Measurements from ENCODE around the gene GFRA1. TPM values are rescaled to one million over a fixed set of nuclear protein-coding genes. Genes with fewer than 3 reads are reported as not detected.
A peak's percentile ranks its signal among the peaks of the same experiment; 100 is the strongest.

GFRA1 gene
- total RNA-seq, 1 experiment from 2014 or later = 0.72 TPM

DNA sequence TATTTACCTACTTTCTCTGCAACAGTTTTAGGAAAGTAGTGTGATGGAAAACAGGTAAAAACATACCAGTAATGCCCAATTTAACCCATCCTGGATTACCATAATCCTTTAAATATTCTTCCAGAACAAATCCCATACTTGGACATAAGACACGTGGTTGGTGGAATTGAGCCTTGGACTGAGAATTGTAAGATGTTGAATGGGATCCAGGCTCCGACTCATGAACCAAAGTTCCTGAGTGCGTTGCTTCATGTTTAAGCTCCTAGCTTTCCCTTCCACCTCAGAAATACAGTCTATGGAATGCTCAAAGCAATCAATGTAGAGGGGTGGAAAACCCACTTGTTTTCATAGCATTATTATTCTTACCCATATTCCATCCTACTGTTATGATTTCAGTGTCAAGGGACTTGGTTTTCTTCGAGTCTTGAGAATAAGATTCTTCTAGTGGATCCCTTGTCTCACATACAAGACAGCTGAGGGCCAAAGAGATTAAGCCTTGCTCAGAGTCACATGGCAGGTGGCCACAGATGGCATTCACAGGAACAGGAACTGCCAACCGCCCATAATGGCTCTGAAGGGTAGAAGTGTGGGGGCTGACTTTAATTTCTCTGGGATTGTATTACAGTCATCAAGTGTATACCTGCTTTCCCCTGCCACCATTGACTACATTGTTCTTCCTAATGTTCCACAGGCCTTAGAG, 171.2 kb downstream of the GFRA1 start:
- no peak for DNase-seq (ENCODE audit: low read depth)

DNA sequence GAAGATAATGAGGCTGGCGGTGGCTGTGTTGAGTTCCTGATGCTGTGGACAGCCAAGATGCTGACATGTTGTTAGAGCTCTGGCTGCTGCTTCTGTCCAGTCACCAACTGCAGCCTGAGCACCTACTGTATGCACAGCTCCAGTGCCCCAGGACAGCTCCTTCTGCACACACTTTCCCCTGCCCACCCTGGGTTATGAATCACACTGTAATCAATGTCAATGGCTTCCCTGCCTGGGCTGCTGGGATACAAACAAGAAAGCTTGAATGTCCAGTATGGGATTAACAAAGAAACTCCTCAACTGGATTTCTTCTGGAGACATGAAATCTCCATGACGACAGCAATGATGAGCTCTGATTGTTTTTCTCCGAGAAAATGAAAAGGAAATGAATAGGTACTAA, 172.0 kb downstream of the GFRA1 start:
- DNase-seq (ENCODE audit: low read depth) = no peak

DNA sequence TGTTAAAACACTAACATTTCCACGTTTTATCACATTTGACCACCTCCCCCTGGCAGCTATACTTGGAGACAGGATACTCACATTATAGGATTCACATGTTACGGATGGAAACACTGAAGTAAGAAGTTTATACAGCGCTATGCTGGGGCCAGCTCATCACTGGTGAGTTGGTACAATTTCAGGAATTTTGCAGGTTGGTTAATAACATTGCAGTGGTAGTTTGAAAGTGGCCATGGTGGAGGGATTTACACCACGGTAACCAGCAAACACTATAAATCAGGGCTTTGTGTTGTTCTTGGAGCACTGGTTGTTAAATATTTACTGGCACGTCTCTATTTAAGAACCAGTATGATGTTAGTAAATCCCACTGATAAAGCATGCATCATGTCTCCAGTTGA, 174.0 kb downstream of the GFRA1 start:
- no peak for DNase-seq (ENCODE audit: low read depth)

DNA sequence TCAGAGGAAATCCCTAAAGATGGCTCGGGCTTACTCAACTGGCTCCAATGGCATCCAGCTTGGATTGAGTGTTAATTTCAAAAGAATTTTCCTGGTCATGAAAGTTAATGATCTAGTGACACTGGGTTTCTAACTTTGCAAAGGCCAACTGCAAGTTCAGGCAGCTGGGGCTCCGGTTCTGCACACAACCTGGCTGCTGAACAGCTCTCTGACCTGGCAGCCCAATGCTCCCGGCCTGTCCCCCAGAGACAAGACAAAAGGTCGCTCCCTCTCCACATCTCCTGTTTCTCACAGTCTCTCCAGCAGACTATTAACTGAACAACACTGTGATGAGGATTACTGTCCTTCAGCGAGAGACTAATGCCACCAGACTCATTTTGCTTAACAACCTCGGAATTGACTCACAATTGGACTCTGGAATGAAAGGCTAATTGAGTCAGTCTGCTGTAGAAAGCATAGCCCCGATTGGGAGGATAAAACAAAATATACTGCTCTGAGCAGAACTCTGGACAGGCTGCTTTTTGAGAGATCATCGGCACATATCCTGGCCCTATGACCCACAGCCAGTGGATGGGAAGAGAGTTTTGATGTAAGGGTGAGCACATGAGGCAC, 174.5 kb downstream of the GFRA1 start:
- no peak for DNase-seq (ENCODE audit: low read depth)

DNA sequence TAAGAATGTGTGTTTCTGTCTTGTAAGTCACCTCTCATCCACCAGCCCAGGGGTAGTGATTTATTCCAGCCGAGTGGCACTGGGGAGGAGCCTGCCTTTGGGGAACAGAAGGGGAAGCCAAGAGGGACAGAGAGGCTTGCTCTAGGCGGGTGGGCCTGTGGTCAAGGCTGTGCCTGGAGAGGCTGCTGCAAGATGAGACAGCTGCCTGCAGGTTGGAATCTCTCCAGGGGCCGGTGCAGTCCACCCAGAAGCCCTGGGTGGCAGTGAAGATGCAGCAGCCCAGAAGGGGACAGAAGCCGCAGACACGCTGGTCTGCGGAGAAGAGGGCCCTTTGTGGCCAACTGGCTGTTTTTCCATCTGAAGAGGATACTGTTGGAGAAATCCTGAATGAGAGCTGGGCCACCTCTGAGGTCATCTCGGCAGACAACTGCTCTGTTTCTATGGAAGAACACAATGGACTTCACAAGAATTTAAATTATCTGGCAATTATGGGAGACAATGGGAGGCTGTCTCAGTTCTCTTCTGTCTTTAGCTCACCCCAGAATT, 175.7 kb downstream of the GFRA1 start:
- no peak for DNase-seq (ENCODE audit: low read depth)

DNA sequence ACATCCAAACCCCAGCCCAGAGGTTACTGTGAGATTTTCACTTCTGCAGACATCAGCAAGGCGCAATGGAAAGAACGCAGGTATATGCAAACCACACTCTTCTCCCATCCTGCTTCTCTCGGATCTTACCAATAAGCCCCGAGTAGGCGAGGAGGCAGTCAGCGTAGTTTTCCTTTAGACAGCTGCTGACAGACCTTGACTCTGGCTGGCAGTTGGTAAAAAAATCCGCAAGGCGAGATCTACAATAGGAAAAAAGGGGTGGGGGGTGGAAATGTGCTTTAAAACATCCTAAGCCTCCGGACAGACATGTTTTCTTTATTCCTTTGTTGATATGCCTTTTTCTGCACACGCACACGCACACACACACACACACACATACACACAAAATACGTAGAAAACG, 176.5 kb downstream of the GFRA1 start:
- DNase-seq (ENCODE audit: low read depth) = no peak

DNA sequence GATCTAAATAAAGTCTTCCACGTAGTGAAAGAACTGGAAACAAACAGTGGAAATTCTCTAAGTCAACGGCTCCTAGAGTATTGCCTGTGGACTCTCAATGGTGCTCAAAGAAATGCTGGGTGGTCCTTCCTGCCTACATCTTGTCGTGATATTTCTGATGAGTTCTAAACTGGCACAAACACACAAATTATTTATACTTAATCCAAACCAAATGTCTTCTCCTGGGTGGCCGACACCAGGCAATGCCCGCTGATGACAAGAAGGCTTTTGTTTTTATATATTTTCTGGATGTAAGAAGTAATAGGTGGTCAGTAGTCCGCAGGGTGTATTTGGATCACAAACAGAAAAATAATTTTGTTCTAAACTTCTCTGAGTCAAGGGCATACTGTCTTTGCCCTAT, 178.7 kb downstream of the GFRA1 start:
- DNase-seq (ENCODE audit: low read depth) = no peak

DNA sequence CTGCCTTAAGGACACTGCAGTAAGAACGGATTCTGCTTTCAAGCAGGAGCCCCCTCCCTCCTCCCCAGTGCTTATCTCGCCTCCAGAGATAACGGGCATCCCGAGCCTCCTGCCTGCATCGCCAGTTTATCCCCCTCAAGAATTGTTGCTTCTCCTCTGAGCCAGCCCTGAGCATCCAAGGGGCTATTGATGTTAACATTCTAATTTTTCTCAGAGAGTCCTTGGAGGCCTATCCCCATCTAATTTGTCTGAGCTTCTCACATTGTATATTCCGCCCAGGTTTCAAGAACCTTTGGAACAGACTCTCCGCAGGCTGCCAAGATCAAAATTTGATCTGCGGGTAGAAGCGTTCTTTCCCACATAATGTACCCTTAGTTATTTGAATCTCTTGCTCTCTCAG, 180.0 kb downstream of the GFRA1 start:
- DNase-seq (ENCODE audit: low read depth) = no peak

DNA sequence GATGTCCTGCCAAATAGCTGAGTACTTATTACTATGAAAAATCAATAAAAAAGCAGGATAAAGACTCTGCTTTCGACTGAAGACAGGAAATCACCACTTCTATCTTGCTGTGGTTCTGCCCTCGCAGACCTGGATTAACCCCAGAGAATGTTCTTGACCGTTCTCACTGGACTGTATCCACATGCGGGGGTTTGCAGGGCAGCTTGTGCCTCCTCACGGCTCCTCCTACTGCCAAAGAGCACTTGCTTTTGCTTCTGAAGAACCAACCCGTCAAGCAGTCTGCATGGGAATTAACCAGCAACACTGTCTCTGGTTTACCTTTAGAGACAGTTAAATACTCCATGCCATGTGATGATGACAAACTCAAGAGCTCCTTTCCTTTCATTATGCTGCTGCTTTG, 184.0 kb downstream of the GFRA1 start:
- DNase-seq (ENCODE audit: low read depth) = no peak

DNA sequence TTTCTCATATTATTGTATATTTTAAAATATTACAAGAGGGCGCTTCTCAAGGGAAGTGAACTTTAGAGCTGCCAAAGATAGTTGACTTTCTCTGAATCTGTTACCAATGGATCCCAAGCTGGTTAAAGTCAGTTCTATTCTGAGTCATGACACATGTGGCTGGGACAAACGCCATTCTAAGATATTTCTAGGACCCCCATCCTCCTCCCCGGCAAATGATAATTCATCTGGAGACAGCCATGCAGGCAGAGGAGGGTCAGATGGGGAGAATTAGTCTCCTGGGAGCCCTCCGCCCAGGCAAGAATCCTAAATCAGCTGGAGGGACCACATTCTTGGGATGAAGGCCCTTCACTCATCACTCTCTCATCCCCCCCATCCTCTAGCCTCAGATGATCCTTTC, 187.7 kb downstream of the GFRA1 start:
- DNase-seq (ENCODE audit: low read depth) = no peak

DNA sequence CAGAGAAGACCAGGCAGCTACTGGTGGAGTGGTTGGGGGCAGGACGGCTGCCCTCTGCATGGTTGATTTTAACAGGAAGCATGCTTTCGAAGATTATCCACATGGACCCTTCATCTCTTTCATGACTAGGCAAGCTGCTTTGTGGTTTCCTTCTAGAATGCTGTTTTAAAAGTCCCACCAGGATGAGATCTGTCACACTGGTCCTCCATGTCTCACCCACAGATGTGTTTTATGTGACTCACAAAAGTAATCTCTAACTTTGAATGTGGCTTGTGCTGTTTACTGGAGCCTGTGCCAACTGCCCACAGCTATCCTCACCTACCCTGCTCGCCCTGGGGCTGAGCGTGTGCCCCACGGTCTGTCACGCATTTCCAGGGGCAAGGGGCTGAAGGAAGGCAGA, 188.8 kb downstream of the GFRA1 start:
- DNase-seq (ENCODE audit: low read depth) = no peak

DNA sequence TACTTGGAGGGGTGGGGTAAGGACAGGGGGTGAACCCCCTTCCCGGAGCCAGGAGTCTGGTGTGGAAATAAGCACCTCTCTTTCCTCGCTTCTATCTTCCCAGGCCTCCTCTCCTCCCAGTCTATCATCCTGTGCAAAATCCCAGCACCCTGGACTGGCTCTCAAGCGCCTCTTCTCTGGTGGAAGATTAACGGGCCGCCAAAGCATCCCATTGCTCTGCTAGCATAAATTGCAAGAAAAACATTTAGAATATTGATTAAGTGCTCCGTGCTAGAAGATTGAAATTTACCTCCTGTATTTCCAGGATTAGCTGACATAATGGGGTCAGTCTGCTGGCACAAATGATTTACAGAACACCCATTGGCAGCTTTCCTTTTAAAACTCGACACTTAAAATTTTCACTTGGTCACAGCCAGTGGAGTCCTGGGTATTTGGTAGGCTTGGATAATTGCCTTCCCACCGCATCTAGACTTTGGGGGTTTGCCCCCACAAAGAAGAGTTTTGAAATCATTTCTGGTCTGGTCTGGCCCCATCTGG, 189.7 kb downstream of the GFRA1 start:
- no peak for DNase-seq (ENCODE audit: low read depth)

DNA sequence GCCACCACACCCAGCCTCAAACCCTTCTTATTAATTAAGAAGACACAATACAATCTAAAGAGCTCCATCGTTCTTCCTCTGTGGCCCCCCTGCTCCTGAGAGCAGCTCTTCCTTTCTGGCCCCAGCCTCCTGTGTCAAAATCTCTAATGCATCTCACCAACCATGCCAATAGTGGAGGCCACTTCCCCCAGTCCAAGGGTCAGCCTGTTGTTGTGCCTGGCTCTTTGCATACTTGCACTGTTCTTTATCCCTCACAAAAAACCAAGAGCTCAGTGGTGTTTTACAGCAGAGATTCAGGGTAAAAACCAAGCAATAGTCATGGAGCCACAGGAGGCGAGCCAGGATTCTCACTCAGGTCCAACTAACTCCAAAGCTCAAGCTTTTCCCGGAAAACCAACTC, 190.2 kb downstream of the GFRA1 start:
- no peak for DNase-seq (ENCODE audit: low read depth)

DNA sequence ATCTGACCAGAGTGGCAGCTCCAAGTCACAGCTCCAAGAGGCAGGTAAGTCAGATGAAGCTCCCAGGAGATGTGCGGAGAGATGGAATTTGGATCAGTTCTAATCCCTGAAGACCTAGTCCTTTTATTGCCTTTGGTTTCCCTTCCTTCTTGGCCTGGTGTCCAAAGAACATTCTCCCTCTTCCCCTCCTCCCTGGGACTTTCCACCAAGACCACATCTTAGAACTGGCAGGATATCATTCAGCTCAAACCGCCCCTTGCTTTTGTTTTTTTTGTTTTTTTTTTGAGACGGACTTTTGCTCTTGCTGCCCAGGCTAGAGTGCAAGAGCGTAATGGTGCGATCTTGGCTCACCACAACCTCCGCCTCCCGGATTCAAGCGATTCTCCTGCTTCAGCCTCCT, 190.8 kb downstream of the GFRA1 start:
- DNase-seq (ENCODE audit: low read depth) = no peak

DNA sequence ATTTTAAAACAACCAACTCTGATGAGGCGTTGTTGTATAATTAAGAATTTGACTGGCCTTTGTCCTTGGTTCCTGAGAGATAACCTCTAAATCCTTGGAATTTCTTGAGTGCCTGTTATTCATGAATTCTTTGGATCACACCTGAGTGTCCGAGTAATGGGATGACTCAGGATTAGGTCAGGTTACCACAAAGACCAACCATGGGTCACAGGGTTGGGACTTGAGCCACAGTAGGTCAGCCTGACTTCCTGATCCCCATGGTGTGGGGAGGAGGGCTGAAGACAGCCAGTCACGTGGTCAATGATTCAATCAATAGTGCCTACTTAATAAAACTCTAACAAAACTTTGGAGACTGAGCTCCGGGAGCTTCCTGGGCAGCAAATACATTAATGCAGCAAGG, 192.5 kb downstream of the GFRA1 start:
- DNase-seq (ENCODE audit: low read depth) = peak; percentile 5

DNA sequence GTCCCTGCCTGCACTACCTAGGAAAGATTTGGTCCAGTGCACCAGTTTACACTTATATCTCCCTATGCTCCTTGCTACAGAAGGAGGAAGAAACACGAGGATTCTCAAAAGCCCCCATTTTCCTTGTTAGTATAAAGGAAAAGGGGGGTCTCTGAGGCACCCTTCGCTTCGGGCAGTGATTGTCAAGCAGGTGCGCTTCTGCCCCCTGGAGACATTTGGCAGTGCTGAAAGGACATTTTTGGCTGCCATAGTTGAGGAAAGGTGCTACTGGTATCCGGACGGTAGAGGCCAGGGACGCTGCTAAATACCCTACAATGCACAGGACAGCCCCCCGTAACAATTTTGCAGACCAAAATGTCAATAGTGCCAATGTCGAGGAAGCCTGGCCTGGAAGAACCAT, 193.7 kb downstream of the GFRA1 start:
- no peak for DNase-seq (ENCODE audit: low read depth)

DNA sequence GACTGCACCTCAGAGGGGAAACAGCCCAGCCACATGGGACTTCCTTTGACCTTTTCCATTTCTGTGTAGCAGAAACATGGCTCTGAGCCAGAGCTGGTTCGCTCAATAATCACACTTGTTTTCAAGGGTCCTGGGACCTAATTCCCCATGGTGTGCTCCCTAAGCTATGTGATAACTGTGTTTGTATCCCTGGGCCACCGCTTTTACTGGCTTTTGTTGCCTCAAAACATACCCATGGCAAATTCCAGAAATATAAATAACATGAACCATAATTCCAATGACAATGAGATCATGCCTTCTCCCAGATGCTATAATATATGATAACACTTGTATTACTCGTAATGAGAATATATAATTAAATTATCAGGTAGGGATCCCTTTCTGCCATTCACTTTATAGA, 196.4 kb downstream of the GFRA1 start:
- DNase-seq (ENCODE audit: low read depth) = no peak

DNA sequence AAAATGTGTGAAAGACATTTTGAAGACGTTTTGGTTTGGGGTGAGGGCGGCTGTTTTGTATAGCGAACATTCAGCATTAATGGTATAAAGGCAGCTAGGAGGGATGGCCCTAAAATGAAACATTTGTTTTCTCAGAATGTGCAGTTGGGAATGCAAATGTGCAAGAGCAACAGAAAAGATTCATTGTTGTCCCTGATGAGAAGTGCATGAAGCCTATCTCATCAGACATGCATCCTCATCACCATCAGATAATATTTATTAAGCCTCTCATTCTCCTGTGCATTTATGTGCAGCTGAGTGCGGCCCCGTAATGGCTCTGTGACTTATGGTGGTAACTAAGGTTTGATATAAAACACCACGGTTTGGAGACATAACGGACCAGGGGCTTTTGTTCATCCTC, 199.5 kb downstream of the GFRA1 start:
- DNase-seq (ENCODE audit: low read depth) = no peak

DNA sequence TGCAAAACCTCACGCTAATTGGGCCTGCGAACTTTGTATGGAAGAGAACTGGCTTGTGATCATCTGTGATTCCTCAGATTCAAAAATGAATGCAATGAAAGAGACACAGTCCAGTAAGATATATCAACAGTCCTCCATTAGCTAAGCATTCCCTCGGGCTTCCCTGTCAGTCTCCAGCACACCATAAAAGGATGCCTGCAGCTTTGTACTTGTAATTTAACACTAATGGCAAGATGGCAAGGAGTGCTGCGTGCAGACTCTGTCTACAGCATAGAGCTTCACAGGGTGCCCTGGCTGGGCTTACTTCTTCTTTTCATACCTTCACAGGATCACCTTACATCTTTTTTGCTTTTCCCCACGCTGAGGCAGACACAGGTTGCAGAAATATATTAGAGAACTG, 200.0 kb downstream of the GFRA1 start:
- DNase-seq (ENCODE audit: low read depth) = no peak

DNA sequence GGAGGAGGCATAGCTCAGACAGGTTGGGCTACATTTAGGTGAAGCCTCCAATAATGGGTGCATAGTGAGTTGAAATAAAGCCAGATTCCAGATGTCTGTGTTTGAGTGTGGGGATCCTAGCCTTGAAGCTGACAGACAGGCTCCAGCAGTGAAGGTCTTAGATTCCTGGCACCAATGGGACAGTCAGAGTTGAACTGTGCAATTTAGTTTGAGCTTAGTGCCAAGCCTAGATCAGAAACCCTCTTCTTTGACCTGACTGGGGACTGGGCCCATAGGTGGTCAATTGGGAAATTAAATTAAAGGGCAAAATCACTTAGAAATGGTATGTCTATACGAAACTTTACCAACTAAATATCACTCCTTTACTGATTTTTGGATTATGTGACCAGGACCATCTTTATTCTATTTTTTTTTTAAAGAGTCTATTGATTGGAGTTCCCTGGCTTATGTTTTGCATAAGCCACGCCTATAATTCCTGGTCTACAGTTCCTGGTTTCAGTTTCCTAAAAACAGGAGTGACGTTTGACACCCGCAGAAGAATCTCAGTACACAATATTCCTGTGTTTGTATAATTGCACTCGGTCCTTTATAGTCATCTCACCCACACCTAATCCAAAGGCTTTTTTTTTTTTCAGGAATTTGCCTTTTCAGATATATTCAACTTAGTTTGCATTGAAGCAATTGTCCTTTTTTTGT, 201.4 kb downstream of the GFRA1 start:
- DNase-seq (ENCODE audit: low read depth) = no peak

DNA sequence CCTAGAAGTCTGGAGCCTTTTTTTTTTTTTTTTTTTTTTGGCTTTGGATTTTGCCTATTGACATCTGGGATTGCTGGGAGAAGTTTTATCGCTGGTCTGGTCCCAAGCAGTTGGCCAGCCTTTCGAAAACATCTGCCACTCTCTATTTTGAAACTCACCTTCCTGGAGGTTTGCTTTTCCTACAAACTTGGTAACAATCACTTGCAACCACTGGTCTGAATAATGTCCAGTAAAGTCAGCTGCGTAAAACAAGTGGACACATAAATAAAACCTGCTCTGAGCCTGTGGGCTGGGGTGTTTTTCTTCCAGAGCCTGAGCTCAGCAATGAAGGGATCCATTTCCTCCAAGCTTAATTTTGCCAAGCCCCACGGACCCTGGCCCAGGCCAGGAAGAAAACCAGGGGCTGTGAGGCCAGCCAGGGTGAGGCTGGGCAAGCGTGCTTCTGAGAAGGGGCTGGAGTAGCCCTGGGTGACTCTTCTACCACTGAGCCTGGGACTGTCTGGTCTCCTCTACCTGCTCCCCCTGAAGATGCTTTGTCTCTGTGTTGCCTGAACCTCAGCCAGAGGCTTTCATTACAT, 202.2 kb downstream of the GFRA1 start:
- no peak for DNase-seq (ENCODE audit: low read depth)

DNA sequence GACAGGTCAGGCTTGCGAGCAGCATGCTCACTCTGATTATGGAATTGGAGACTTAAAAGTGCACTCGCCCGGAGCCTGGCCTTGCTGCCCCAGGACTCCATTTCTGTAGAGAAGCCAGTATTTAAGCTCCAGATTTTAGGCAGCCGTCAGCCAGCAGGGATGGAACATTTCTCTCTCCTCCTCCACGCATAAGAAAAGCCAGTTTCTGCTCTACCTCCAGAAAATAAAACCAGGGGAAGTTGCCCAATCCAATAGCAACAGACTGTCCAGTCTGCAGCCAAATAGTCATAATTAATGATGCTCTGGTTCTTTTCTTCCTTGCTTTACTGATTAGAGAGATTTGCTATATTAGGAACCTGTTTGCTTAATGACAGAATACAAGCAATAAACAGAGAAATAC, 203.2 kb downstream of the GFRA1 start:
- DNase-seq (ENCODE audit: low read depth) = no peak
